GM12878 (cell line): ENCODE measurements around the gene PDHA1. TPM values are rescaled to one million over a fixed set of nuclear protein-coding genes. Genes with fewer than 3 reads are reported as not detected.

Experiments used
- ATAC-seq: fragments of 200-7000 bp; cut with Tn5 transposase; 3 replicates; pipeline ENCODE4 v1.9.1; 2020; ENCODE audit warnings: mild to moderate bottlenecking, moderate library complexity
- BruUV-seq: library from RNA; stranded (reverse); fragments of 400-500 nt; replicated peaks from 2 replicates; lab custom pipeline; 2021; lab: Mats Ljungman, UMichigan
- CTCF ChIA-PET: fragments of 300-600 bp; sonication (Branson Sonifier 250); formaldehyde crosslinking; extraction: SDS; loops from one replicate; lab custom pipeline; 2021; ENCODE audit warnings: inconsistent platforms; lab: Yijun Ruan, JAX
- POLR2A ChIA-PET: fragments of 350-600 bp; formaldehyde crosslinking; extraction: SDS; loops from one replicate; lab custom pipeline; 2021; ENCODE audit warnings: inconsistent platforms; lab: Charles Lee
- RAD21 ChIA-PET: fragments of 300-600 bp; sonication (Branson Sonifier 250); formaldehyde crosslinking; loops from one replicate; lab custom pipeline; 2023; ENCODE audit warnings: antibody characterized with exemption; ENCODE audit not compliant: unreplicated experiment; lab: Charles Lee
- SMC1A ChIA-PET: fragments of 300-600 bp; sonication (Branson Sonifier 250); formaldehyde crosslinking; loops from one replicate; lab custom pipeline; 2023; ENCODE audit not compliant: unreplicated experiment, uncharacterized antibody; lab: Charles Lee
- DNase-seq: peaks from one replicate; pipeline ENCODE4 v3.0.0-alpha.2; 2011; ENCODE audit warnings: low read depth, low spot score
- FAIRE-seq: peaks from 3 replicates; lab custom pipeline; 2011; peaks lifted over from hg19 to GRCh38; lab: Jason Lieb, UNC
- H2AFZ ChIP-seq: 2 replicates; pipeline ENCODE4 v1.6.0; 2011; ENCODE audit warnings: low read depth, low read length, control low read depth; ENCODE audit not compliant: control insufficient read depth
- H3K27ac ChIP-seq: 2 replicates; pipeline ENCODE4 v1.5.1; 2011; ENCODE audit warnings: control low read depth; ENCODE audit not compliant: control insufficient read depth, insufficient read depth
- H3K27me3 ChIP-seq, 2 experiments: replicated peaks in 1 of 2; 2 replicates each; pipeline versions ENCODE4 v1.6.0 to v1.6.1; 2011; ENCODE audit warnings: low read length in 1 of 2; ENCODE audit not compliant: control insufficient read depth in 2 of 2, insufficient read depth in 2 of 2
- H3K36me3 ChIP-seq, 2 experiments: 2 replicates each; pipeline ENCODE4 v1.5.1; 2011; ENCODE audit warnings: low read length in 1 of 2; ENCODE audit not compliant: control insufficient read depth in 2 of 2, insufficient read depth in 2 of 2
- H3K4me1 ChIP-seq: 2 replicates; pipeline ENCODE4 v1.6.1; 2011; ENCODE audit warnings: mild to moderate bottlenecking, low read length, moderate library complexity, mixed read lengths; ENCODE audit not compliant: control insufficient read depth, insufficient read depth
- H3K4me2 ChIP-seq: 2 replicates; pipeline ENCODE4 v1.6.0; 2011; ENCODE audit warnings: control low read depth; ENCODE audit not compliant: control insufficient read depth, insufficient read depth
- H3K4me3 ChIP-seq: fragments of 200-600 bp; sonication (generic); 2 replicates; pipeline ENCODE4 v1.5.1; 2016
- H3K79me2 ChIP-seq: 2 replicates; pipeline ENCODE4 v1.6.0; 2011; ENCODE audit warnings: low read length; ENCODE audit not compliant: control insufficient read depth, insufficient read depth
- H3K9ac ChIP-seq: 2 replicates; pipeline ENCODE4 v1.8.0; 2011; ENCODE audit warnings: low read length, control low read depth, mixed read lengths; ENCODE audit not compliant: control insufficient read depth, insufficient read depth
- H3K9me3 ChIP-seq: replicated peaks from 3 replicates; pipeline ENCODE4 v1.5.1; 2011; ENCODE audit warnings: mild to moderate bottlenecking, low read length; ENCODE audit not compliant: control insufficient read depth, insufficient read depth
- H4K20me1 ChIP-seq: 2 replicates; pipeline ENCODE4 v1.6.0; 2011; ENCODE audit not compliant: control insufficient read depth, insufficient read depth
- CBFB ChIP-seq: IDR thresholded peaks from 2 replicates; pipeline ENCODE4 v1.6.1; 2016; ENCODE audit warnings: antibody characterized with exemption, low read depth
- EZH2 ChIP-seq: IDR thresholded peaks from 2 replicates; pipeline ENCODE4 v1.6.1; 2012; ENCODE audit warnings: low read depth, mild to moderate bottlenecking, control low read depth, inconsistent platforms, low read length, borderline replicate concordance; ENCODE audit not compliant: control insufficient read depth
- FOS ChIP-seq: IDR thresholded peaks from 3 replicates; pipeline ENCODE4 v1.6.1; 2011; ENCODE audit warnings: borderline replicate concordance; ENCODE audit not compliant: insufficient read length; ENCODE audit errors: extremely low read depth
- GABPA ChIP-seq: IDR thresholded peaks from 2 replicates; pipeline ENCODE4 v1.6.1; 2014; ENCODE audit warnings: antibody characterized with exemption, low read depth, mild to moderate bottlenecking, inconsistent platforms
- HDGF ChIP-seq: fragments of 450-650 bp; IDR thresholded peaks from 2 replicates; pipeline ENCODE4 v1.6.1; 2016; ENCODE audit warnings: antibody characterized with exemption
- KAT2A ChIP-seq: conservative IDR thresholded peaks from 2 replicates; pipeline ENCODE4 v1.6.1; 2011; ENCODE audit warnings: low read depth, low read length; ENCODE audit not compliant: control insufficient read depth
- POU2F2 ChIP-seq: IDR thresholded peaks from 3 replicates; pipeline ENCODE4 v1.6.1; 2011; ENCODE audit warnings: low read depth, mild to moderate bottlenecking, low read length, borderline replicate concordance
- RAD51 ChIP-seq: fragments of 450-650 bp; IDR thresholded peaks from 2 replicates; pipeline ENCODE4 v1.6.1; 2016; ENCODE audit warnings: moderate library complexity, mild to moderate bottlenecking, inconsistent platforms
- RCOR1 ChIP-seq: conservative IDR thresholded peaks from 2 replicates; pipeline ENCODE4 v1.6.1; 2012; ENCODE audit warnings: low read depth, low read length, improper control_type of control experiment
- REST ChIP-seq: IDR thresholded peaks from 2 replicates; pipeline ENCODE4 v1.6.1; 2012; ENCODE audit warnings: mild to moderate bottlenecking, low read depth, low read length
- SMC3 ChIP-seq: IDR thresholded peaks from 2 replicates; pipeline ENCODE4 v1.6.1; 2011; ENCODE audit warnings: low read length, improper control_type of control experiment, borderline replicate concordance
- ZBED1 ChIP-seq: IDR thresholded peaks from 2 replicates; pipeline ENCODE4 v1.6.1; 2016; ENCODE audit warnings: borderline replicate concordance
- ZNF384 ChIP-seq: IDR thresholded peaks from 2 replicates; pipeline ENCODE4 v1.6.1; 2012; ENCODE audit warnings: low read depth, mild to moderate bottlenecking, low read length, improper control_type of control experiment, borderline replicate concordance
- WGBS: methylation state at CpG from one replicate; pipeline ENCODE4 v1.1.6; 2016; ENCODE audit warnings: low lambda C conversion rate; ENCODE audit not compliant: insufficient replicate concordance, insufficient coverage; ENCODE audit errors: missing lambda C conversion rate; 5-methylcytosine and 5-hydroxymethylcytosine counted together
- in situ Hi-C: fragments of 300-500 bp; cut with MboI; formaldehyde crosslinking; loops from 9 replicates; pipeline ENCODE4 v1.14.3; 2018; ENCODE audit warnings: mixed read lengths
- intact Hi-C: fragments of 100-400 bp; cut with micrococcal nuclease; formaldehyde crosslinking; loops from one replicate; pipeline ENCODE4 v1.14.2; 2022; ENCODE audit not compliant: unreplicated experiment
- polyA plus RNA-seq, 11 experiments: library from polyadenylated mRNA; depleted of rRNA in 4 of 11; unstranded in 6 of 11; stranded (reverse) in 5 of 11; fragments of >200 nt; fragmentation: Nextera tagmentation in 4 of 11; fragmentation: Illumina TruSeq in 1 of 11; extraction: Ambion mirVana in 4 of 11; extraction: Trizol in 1 of 11; gene quantifications; 1 replicate in 1 of 11; 2 replicates in 10 of 11; pipeline versions ENCODE4 v1.2.1 to v1.2.3, GENCODE V29; 2011 to 2016; ENCODE audit warnings: inconsistent platforms in 2 of 11, missing spikeins in 2 of 11, low read depth in 1 of 11
- total RNA-seq, 4 experiments: library from RNA; depleted of rRNA in 3 of 4; stranded (reverse); fragments of >200 nt in 3 of 4; fragmentation: Illumina TruSeq in 1 of 4; extraction: Trizol in 1 of 4; gene quantifications; 2 replicates each; pipeline versions ENCODE4 v1.2.1 to v1.2.3, GENCODE V29; 2013 to 2021
- TF ChIP-seq, protein P1 (sequence below): fragments of 450-650 bp; IDR thresholded peaks from 2 replicates; pipeline ENCODE4 v1.6.1; 2017; ENCODE audit warnings: low read depth, mild to moderate bottlenecking, moderate library complexity

PDHA1 gene
- total and polyA plus RNA-seq, 10 of the 15 experiments (the other 5 are each of a cell fraction or from before 2014, with no cell fraction given), result 175 to 370 (median 270) TPM

DNA sequence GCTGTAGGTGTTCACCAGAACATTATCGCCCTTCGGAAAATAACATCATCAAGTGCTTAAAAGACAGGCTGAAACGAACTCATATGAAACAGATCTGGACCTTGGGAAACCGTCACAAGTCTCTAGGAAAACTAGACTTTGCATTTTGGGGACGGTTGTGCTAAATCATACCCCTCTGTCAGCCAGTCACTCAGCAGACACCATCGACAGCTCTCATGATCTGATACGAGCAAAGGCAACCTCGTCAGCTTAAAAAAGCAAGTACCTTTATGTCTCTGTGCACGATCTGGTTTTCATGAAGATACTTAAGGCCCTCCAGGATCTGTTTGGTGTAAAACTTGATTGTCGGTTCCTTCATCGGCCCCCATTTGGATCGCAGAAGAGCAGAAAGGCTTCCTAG lies 48.4 kb downstream of the PDHA1 start:
- RAD21 ChIA-PET, result no interaction called here
- no peak for TF ChIP-seq ZBED1
- FAIRE-seq (no peak), ATAC-seq (no peak), DNase-seq (no peak)
- 42% methylated on average over 12 of the region's 12 CpGs for WGBS
- Histone ChIP-seq H3K36me3 (no peaks in the 10 kb centered on the region), H3K4me1 (no peaks in the 10 kb centered on the region), H2AFZ (no peak overlapping the region), H3K4me3 (no peak overlapping the region), H3K9me3 (no peaks in the 10 kb centered on the region), H3K9ac (no peak overlapping the region), H4K20me1 (no peaks in the 10 kb centered on the region), H3K27me3 (no peaks in the 10 kb centered on the region), H3K4me2 (no peak overlapping the region), H3K79me2 (no peaks in the 10 kb centered on the region), H3K27ac (no peak overlapping the region)
- intact Hi-C loops, result no loop called here
- BruUV-seq, result no TSS peak
- SMC1A ChIA-PET, result no interaction called here
- POLR2A ChIA-PET, result interaction anchor here (0.7 kb wide), 1 partner anchor 416 kb away, joined by 8 read pairs; no protein-coding TSS in a partner anchor
- CTCF ChIA-PET, result interaction anchor here (0.6 kb wide), 1 partner anchor 12 kb away, joined by 4 read pairs; no protein-coding TSS in a partner anchor
- in situ Hi-C loops, result loop anchor here (10.0 kb wide), 1 partner anchor 63 kb away; no protein-coding TSS in a partner anchor

GRCh38 chrX:19392703-19393102 lies 49.0 kb downstream of the PDHA1 start:
- FAIRE-seq, result no peak
- no peaks in the 10 kb centered on the region for H3K36me3 ChIP-seq
- intact Hi-C loops, result no loop called here
- H3K4me2 ChIP-seq, result no peak overlapping the region
- H3K4me1 ChIP-seq, result no peaks in the 10 kb centered on the region
- no peaks in the 10 kb centered on the region for H3K79me2 ChIP-seq
- ChIA-PET POLR2A (no interaction called here), RAD21 (no interaction called here), SMC1A (no interaction called here), CTCF (no interaction called here)
- H3K27ac ChIP-seq, result no peak overlapping the region
- no peak overlapping the region for H3K9ac ChIP-seq
- no peak for ATAC-seq
- H4K20me1 ChIP-seq, result no peaks in the 10 kb centered on the region
- no peak for DNase-seq
- H3K4me3 ChIP-seq, result no peak overlapping the region
- 51% methylated on average over 4 of the region's 4 CpGs for WGBS
- no peaks in the 10 kb centered on the region for H3K9me3 ChIP-seq
- H3K27me3 ChIP-seq, result no peaks in the 10 kb centered on the region
- no TSS peak for BruUV-seq
- in situ Hi-C loops, result loop anchor here (10.0 kb wide), 1 partner anchor 62 kb away; no protein-coding TSS in a partner anchor
- no peak overlapping the region for H2AFZ ChIP-seq
- TF ChIP-seq POU2F2 (no peak), KAT2A (no peak), RCOR1 (no peak), RAD51 (no peak), EZH2 (no peak), CBFB (no peak), REST (no peak), FOS (no peak), GABPA (no peak), SMC3 (no peak), HDGF (no peak), ZNF384 (no peak)
- TF ChIP-seq, protein P1, sequence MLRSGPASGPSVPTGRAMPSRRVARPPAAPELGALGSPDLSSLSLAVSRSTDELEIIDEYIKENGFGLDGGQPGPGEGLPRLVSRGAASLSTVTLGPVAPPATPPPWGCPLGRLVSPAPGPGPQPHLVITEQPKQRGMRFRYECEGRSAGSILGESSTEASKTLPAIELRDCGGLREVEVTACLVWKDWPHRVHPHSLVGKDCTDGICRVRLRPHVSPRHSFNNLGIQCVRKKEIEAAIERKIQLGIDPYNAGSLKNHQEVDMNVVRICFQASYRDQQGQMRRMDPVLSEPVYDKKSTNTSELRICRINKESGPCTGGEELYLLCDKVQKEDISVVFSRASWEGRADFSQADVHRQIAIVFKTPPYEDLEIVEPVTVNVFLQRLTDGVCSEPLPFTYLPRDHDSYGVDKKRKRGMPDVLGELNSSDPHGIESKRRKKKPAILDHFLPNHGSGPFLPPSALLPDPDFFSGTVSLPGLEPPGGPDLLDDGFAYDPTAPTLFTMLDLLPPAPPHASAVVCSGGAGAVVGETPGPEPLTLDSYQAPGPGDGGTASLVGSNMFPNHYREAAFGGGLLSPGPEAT, result no peak
